GM13976 (cell line): ENCODE measurements around the gene TXNDC8.
"Not testable (repeated sequence)": the region's sequence is repeated elsewhere in the genome, so short reads cannot be mapped to it uniquely, and the experiment has no call there.

Source experiments
- DNase-seq: peaks from one replicate; pipeline ENCODE4 v3.0.0; 2012; ENCODE audit warnings: low spot score
- CTCF ChIP-seq: IDR thresholded peaks from 2 replicates; pipeline ENCODE4 v1.5.1; 2012; ENCODE audit warnings: borderline replicate concordance, mild to moderate bottlenecking; ENCODE audit not compliant: insufficient read depth; ENCODE audit errors: extremely low read depth, missing control alignments, control extremely low read depth
- in situ Hi-C: fragments of 300-500 bp; cut with MboI; formaldehyde crosslinking; loops from one replicate; pipeline ENCODE4 v1.12.0; 2022; ENCODE audit warnings: low sequenced_read_pairs, mixed read lengths, inconsistent platforms; ENCODE audit not compliant: unreplicated experiment

The TXNDC8 gene

DNA sequence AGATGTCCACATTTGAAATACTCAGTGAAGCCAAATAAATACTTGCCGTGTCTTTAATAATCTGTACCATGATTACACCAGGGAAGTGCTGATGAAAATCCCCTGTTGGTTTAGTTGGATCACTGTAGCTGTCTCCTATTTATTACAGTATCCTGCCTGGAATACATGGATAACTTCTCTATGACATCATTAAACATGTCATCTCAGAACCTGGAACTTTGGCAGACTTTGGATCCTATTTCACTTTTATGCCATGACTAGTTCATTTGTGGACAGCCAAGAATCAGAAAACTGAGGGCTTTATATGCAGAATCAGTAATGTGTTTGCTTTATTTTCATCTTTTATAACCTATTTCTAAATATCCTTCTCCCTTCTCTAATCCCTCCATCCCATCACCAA, at the start of gene TXNDC8:
Gene TXNDC8, minus strand, starts transcription at position 137 of the 400 bp plus-strand sequence.
- TF ChIP-seq CTCF, result no peak
- in situ Hi-C loops, result no loop called here
- DNase-seq, result no peak

DNA sequence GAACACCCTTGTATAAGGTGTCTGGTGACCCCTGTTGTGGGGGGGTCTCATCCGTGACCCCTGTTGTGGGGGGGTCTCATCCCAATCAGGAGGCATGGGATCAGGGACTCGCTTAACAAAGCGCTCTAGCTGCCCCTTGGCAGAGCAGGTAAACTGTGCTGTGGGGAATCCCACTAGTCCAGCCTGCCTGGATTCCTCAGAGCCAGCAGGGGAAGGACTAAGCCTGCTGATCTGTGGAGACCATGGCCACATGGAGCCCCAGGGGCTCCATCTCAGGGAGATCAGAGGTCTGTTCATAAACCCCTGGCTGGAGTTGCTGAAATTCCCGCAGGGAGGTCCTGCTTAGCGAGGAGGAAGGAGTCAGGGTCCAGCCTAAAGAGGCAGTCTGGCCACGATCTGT, 45.8 kb upstream of the TXNDC8 start:
- DNase-seq, result no peak
- in situ Hi-C loops, result no loop called here
- TF ChIP-seq CTCF, result no peak

GRCh38 chr9:110382731-110383130, 45.1 kb upstream of the TXNDC8 start:
- in situ Hi-C loops, result no loop called here
- no peak for DNase-seq
- no peak for TF ChIP-seq CTCF

DNA sequence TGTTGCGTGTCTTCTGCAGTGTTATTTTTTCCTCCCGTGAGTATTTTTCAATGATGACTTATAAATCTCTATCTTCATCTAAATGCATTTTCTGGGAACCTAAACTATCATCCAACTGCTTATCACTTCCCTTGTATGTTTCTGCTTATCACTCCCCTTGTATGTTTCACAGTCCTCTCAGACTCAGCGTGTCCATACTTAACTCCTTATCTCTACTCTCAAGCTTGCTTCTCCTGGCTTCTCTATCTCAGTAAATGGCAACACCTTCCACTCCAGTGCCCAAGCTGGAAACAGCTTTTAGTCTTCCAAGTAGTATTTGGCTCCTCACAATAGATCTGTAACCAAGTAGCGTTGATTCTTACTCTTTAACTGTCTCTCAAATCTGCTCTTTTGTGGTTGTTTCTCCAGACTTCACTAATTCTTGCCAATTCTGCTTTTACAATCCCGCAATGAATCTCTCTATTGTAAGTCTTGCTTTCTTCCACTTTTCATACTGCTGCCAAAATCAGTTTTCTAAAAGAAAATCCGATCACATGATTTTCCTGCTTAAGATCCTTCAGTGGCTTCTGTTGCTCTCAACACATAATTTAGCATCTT, 33.8 kb upstream of the TXNDC8 start:
- TF ChIP-seq CTCF, result no peak
- in situ Hi-C loops, result no loop called here
- no peak for DNase-seq

DNA sequence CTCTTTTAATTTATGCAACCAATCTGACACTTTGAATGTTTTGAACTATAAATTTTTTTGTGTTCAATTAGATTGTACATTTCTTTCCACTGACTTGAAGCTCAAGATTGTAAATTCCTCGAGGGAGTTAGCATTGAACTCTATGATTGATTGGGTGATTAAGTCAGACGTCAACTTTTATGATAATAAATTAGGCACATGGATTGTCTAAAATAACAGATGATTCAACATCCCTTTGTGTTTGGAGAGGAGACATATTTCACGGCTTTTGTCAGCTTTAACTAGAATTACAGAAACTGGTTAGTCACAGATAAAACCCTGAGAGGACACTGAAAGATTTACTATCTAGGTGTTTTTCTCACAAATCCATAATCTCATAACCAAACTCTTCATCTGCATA, 32.7 kb upstream of the TXNDC8 start:
- DNase-seq, result no peak
- TF ChIP-seq CTCF, result no peak
- in situ Hi-C loops, result no loop called here

DNA sequence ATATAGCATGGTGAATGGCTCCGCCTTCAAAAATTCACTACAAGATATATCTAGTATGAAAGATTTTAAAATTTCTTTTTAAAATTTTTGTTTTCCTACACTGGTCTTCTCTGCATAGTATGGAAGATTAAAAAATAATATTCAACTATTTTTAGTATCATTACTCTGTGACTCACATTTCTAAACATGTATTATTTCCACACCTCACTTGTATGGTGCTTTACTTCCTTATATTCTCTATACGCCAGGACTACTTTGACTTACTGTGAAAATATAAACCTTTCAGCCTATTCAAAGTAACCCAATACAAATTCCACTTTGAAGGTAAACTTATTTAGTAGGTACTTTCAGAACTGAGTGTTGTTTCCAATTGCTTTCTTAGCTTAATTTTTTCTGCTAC, 26.8 kb upstream of the TXNDC8 start:
- DNase-seq, result no peak
- TF ChIP-seq CTCF, result no peak
- in situ Hi-C loops, result no loop called here

DNA sequence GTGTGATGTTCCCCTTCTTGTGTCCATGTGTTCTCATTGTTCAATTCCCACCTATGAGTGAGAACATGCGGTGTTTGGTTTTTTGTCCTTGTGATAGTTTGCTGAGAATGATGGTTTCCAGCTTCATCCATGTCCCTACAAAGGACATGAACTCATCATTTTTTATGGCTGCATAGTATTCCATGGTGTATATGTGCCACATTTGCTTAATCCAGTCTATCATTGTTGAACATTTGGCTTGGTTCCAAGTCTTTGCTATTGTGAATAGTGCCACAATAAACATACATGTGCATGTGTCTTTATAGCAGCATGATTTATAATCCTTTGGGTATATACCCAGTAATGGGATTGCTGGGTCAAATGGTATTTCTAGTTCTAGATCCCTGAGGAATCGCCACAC, 21.3 kb upstream of the TXNDC8 start:
- in situ Hi-C loops, result not testable (repeated sequence)

More for the DNA sequence above, 21.3 kb upstream of the TXNDC8 start:
- not testable (repeated sequence) for DNase-seq
